Endothelial cell of umbilical vein (primary cell): ENCODE measurements around the gene PPM1H.
"Not testable (repeated sequence)": the region's sequence is repeated elsewhere in the genome, so short reads cannot be mapped to it uniquely, and the experiment has no call there.

Experiments
- CTCF ChIP-seq, 2 donors: IDR thresholded peaks; 1 replicate in 1 of 2; 2 replicates in 1 of 2; pipeline ENCODE4 v1.5.1; 2011; ENCODE audit warnings: low read length in 2 of 2, mild to moderate bottlenecking in 2 of 2, moderate library complexity in 2 of 2, control low read depth in 1 of 2, inconsistent platforms in 1 of 2, low read depth in 1 of 2; ENCODE audit not compliant: insufficient read depth in 1 of 2; ENCODE audit errors: extremely low read depth in 1 of 2
- EZH2 ChIP-seq: IDR thresholded peaks from 2 replicates; pipeline ENCODE4 v1.6.1; 2012; ENCODE audit warnings: borderline replicate concordance, low read depth, mild to moderate bottlenecking, moderate library complexity, low read length, inconsistent platforms; ENCODE audit not compliant: severe bottlenecking
- GATA2 ChIP-seq: IDR thresholded peaks from 2 replicates; pipeline ENCODE4 v1.7.0; 2011; ENCODE audit warnings: low read depth, mild to moderate bottlenecking, moderate library complexity, mixed read lengths, low read length; ENCODE audit not compliant: insufficient read length, insufficient read depth
- JUN ChIP-seq: IDR thresholded peaks from 2 replicates; pipeline ENCODE4 v1.6.1; 2011; ENCODE audit warnings: borderline replicate concordance, low read depth; ENCODE audit not compliant: insufficient read length, insufficient read depth
- MAX ChIP-seq: IDR thresholded peaks from 2 replicates; pipeline ENCODE4 v1.6.1; 2011; ENCODE audit not compliant: insufficient read depth, insufficient read length
- MYC ChIP-seq: IDR thresholded peaks from one replicate; pipeline ENCODE4 v1.6.1; 2011; ENCODE audit warnings: mild to moderate bottlenecking, low read depth, low read length
- POLR2AphosphoS5 ChIP-seq: IDR thresholded peaks from 2 replicates; pipeline ENCODE4 v1.6.1; 2012; ENCODE audit warnings: low read depth, mild to moderate bottlenecking, control low read depth, low read length, moderate library complexity; ENCODE audit not compliant: insufficient read depth

DNA sequence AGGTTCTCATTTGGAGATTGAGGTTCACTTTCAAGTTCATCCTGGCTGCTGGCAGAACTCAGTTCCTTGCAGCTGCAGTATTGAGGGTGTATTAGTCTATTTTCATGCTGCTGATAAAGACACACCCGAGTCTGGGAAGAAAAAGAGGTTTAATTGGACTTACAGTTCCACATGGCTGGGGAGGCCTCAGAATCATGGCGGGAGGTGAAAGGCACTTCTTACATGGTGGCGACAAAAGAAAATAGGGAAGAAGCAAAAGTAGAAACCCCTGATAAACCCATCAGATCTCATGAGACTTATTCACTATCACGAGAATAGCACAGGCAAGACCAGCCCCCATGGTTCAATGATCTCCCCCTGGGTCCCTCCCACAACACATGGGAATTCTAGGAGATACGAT is 50.1 kb downstream of the PPM1H start:
- TF ChIP-seq CTCF (IDR thresholded peaks at IDR 0.05; ENCODE audit: extremely low read depth in 1 of 2, insufficient read depth in 1 of 2, low read depth in 1 of 2, low read length in 2 of 2); POLR2AphosphoS5; EZH2; MYC; MAX; GATA2; JUN: not testable (repeated sequence)
